Duodenal mucosa (tissue), 2 donors: ENCODE measurements around the gene CMYA5.
"Not testable (repeated sequence)": the region's sequence is repeated elsewhere in the genome, so short reads cannot be mapped to it uniquely, and the experiment has no call there.

ENCODE experiments used
- H3K27ac ChIP-seq: one replicate; pipeline ENCODE4 v1.7.0; 2013; ENCODE audit warnings: low read depth, low read length
- H3K27me3 ChIP-seq, 2 donors: one replicate each; pipeline ENCODE4 v1.7.0; 2013; ENCODE audit warnings: low read length in 2 of 2, control low read depth in 1 of 2; ENCODE audit not compliant: insufficient read depth in 2 of 2, control insufficient read depth in 1 of 2
- H3K36me3 ChIP-seq, 2 donors: one replicate each; pipeline ENCODE4 v1.7.0; 2013; ENCODE audit warnings: low read length in 2 of 2, control low read depth in 1 of 2; ENCODE audit not compliant: insufficient read depth in 2 of 2, control insufficient read depth in 1 of 2
- H3K4me1 ChIP-seq, 2 donors: one replicate each; pipeline ENCODE4 v1.7.0; 2013; ENCODE audit warnings: low read length in 2 of 2, control low read depth in 1 of 2; ENCODE audit not compliant: insufficient read depth in 2 of 2, control insufficient read depth in 1 of 2
- H3K4me3 ChIP-seq, 2 donors: one replicate each; pipeline ENCODE4 v1.7.0; 2013; ENCODE audit warnings: low read length in 2 of 2, low read depth in 1 of 2
- H3K9ac ChIP-seq, 2 donors: one replicate each; pipeline ENCODE4 v1.7.0; 2013; ENCODE audit warnings: low read length in 2 of 2, low read depth in 1 of 2
- H3K9me3 ChIP-seq, 2 donors: one replicate each; pipeline ENCODE4 v1.7.0; 2013; ENCODE audit warnings: low read length in 2 of 2, control low read depth in 1 of 2; ENCODE audit not compliant: control insufficient read depth in 1 of 2

CMYA5 gene

DNA sequence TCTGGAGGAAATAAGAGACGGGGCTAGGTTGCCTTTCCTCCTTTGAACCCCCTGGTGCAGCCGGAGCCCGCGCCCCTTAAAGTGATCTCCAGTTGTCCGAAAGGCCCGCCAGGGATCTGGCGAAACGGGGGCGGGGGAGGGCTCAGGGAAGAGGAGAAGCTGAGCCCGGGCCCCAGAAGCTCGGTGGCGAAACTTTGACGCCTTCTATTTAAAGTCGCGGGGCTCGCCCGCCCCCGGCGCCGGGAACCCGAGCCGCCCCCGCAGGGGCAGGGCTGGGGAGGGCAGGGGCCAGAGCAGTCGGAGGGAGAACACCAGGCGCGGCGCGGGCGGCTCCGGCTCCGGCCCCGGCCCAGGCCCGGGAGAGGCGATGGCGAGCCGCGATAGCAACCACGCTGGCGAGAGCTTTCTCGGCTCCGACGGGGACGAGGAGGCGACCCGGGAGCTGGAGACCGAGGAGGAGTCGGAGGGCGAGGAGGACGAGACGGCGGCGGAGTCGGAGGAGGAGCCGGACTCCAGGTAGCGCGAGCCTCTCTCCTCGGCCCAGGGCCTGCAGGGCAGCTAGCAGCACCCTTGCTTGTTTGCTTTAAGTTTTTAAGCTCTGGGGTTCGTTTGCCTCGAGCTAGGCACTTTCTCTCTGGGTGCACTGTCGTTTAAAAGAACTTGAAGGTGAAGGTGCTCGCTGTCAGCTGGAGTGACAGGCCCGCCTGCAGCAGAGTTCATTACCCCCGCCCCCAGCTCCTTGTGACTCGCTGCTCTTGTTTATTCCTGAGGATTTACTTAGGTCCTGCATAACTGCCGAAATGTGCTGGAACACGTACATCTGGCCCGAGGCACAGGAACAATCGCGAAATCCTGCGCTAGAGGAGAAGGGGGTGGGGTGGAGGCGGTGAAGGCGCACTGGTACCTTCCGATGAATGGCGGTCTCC is at the start of gene CMYA5:
CMYA5 (plus strand) TSS at position 296 of the 926 bp plus-strand sequence; CDS start at position 368, 72 bp downstream.
- H3K27me3 ChIP-seq, result no peaks in the 10 kb centered on the region
- H3K27ac ChIP-seq, result no peak within 1 kb of the TSS
- H3K9ac ChIP-seq, result peak within 1 kb of the TSS in 1 of 2 donors; percentile 1
- H3K4me1 ChIP-seq, result peaks cover 4 to 5% of the 10 kb centered on the region in 2 donors
- H3K4me3 ChIP-seq, result peak within 1 kb of the TSS; percentile 21 to 57
- H3K9me3 ChIP-seq, result no peaks in the 10 kb centered on the region
- H3K36me3 ChIP-seq, result peaks cover 4% of the 10 kb centered on the region in 2 donors

DNA sequence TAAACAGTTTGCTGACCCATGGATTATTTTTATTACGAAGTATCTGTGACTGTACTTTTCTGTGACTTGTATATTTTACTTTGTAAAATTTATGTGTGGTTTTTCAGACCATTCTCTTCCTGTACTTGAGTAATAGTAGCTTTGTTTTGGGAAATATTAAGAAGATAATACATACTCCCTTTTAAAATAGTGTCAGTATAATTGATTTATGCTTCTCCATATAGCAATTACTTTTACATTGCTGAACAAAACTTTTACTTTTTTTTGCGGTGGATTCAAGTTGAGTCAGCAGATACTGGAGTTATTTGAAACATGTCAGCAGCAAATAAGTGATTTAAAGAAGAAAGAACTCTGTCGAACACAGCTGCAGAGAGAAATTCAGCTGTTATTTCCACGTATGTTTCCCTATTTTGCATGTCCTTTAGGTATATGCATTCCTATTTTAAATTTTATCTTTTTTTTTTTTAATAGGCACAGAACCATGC is 49.0 kb upstream of the CMYA5 start:
- Histone ChIP-seq H3K36me3 (peaks cover 24 to 42% of the 10 kb centered on the region in 2 donors), H3K4me1 (no peaks in the 10 kb centered on the region), H3K9me3 (no peaks in the 10 kb centered on the region), H3K27me3 (no peaks in the 10 kb centered on the region), H3K27ac (no peak overlapping the region), H3K9ac (no peak overlapping the region), H3K4me3 (no peak overlapping the region)

DNA sequence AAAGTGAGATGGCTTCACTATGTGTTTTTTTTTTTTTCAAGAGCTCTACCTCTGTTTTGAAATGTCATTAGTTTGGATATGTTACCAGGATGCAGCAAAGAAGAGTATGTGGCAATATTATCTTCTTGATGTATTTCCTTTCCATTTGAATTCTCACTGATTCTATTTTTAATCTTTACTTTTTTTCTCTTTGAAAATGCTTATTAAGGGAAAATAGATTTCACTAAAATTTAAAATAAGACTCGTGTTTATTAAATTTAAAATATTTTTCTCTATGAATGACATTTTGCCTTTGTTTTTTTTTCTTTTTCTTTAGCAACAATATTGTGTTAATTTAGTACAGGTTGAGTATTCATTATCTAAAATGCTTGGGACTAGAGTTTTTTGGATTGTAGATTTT is 48.2 kb upstream of the CMYA5 start:
- no peaks in the 10 kb centered on the region for H3K27me3 ChIP-seq
- H3K9ac ChIP-seq, result no peak overlapping the region
- H3K27ac ChIP-seq, result no peak overlapping the region
- H3K9me3 ChIP-seq, result no peaks in the 10 kb centered on the region
- no peaks in the 10 kb centered on the region for H3K4me1 ChIP-seq
- H3K36me3 ChIP-seq, result peaks cover 32 to 47% of the 10 kb centered on the region in 2 donors
- H3K4me3 ChIP-seq, result no peak overlapping the region

DNA sequence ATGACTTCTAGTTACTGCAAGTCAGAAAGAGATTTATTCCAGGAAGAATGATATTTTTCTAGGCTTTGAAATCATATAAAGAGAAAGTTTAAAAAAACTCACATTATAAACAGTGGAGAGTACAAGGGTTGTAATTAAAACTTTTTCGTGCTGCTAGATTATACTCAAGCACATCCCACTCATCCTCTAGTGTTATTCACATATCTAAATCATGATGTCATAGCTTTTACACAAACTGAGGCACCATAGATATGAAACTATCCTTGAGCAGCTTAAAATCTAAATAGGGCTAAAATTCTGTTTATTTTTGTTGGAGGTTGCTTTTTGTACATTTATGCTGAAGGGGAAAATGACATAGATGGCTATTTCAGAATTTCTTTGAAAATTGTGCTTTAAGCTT is 47.4 kb upstream of the CMYA5 start:
- Histone ChIP-seq H3K27me3 (no peaks in the 10 kb centered on the region), H3K9me3 (no peaks in the 10 kb centered on the region), H3K4me3 (no peak overlapping the region), H3K4me1 (no peaks in the 10 kb centered on the region), H3K27ac (no peak overlapping the region), H3K9ac (no peak overlapping the region), H3K36me3 (peaks cover 32 to 52% of the 10 kb centered on the region in 2 donors)

DNA sequence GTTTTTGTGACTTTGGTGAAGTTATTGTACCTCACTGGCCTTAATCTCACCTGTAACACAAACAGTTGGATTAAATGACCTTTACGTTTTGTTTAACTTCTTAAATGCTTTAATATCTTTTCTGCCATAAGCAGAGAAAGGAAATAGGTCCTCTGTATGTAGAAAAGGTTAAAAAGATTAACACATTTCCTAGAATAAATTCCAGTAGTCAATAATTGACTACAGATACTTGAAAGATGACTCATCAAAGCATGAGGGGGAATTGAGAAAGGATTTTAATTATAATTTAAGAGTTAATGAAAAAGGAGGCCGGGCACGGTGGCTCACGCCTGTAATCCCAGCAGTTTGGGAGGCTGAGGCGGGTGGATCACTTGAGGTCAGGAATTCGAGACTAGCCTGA is 35.8 kb upstream of the CMYA5 start:
- H3K9me3 ChIP-seq, result no peaks in the 10 kb centered on the region
- H3K27me3 ChIP-seq, result no peaks in the 10 kb centered on the region
- H3K27ac ChIP-seq, result no peak overlapping the region
- H3K4me3 ChIP-seq, result no peak overlapping the region
- peaks cover 0 to 5% of the 10 kb centered on the region in 2 donors for H3K4me1 ChIP-seq
- H3K36me3 ChIP-seq, result peaks cover 7 to 30% of the 10 kb centered on the region in 2 donors
- no peak overlapping the region for H3K9ac ChIP-seq

DNA sequence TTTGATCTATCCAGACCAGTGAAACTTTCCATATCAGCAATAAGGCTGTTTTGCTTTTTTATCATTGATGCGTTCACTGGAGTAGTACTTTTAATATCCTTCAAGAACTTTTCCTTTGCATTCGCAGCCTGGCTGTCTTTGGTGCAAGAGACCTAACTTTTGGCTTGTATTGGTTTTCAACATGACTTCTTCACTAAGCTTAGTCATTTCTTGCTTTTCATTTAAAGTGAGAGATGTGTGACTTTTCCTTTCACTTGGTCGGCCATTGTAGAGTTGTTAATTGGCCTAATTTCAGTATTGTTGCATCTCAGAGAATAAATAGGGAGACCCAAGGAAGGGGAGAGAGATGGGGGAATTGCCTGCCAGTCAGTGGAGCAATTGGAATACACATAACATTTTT is 26.4 kb upstream of the CMYA5 start:
- Histone ChIP-seq H3K4me1 (no peaks in the 10 kb centered on the region), H3K27ac (no peak overlapping the region), H3K4me3 (no peak overlapping the region), H3K27me3 (no peaks in the 10 kb centered on the region), H3K9ac (no peak overlapping the region), H3K9me3 (peaks cover 0 to 9% of the 10 kb centered on the region in 2 donors), H3K36me3 (peaks cover 11 to 41% of the 10 kb centered on the region in 2 donors)

DNA sequence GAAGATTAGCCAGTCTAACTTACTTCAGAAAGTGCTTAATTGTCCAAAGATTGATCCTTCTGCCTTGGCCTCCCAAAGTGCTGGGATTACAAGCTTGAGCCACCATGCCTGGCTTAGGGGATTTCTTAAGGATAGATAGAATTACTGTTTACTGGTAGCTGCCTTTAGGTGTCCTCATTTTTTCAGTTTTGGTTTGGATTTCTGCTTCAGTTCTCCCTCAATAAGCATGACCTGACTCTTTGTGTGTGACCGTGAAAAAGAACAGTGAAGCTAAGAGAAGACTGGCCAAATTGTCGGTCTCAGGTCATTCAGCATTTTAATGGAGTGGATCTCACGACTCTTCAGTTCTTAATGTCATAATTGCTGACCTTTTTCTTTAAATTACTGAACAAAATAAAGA is 22.9 kb upstream of the CMYA5 start:
- Histone ChIP-seq H3K4me1 (no peaks in the 10 kb centered on the region), H3K4me3 (no peak overlapping the region), H3K27ac (no peak overlapping the region), H3K27me3 (no peaks in the 10 kb centered on the region), H3K36me3 (peaks cover 4 to 27% of the 10 kb centered on the region in 2 donors), H3K9ac (no peak overlapping the region), H3K9me3 (peaks cover 0 to 9% of the 10 kb centered on the region in 2 donors)

DNA sequence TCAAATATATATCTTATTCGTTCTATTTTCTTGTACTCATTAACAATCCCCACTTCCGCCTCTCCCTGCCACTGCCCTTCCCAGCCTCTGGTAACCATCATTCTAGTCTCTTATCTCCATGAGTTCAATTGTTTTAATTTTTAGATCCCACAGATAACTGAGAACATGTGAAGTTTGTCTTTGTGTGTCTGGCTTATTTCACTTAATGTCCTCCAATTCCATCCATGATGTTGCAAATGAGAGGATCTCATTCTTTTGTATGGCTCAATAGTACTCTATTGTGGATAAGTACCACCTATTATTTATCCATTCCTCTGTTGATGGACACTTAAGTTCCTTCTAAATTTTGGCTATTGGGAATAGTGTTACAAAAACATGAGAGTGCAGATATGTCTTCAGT is 17.2 kb upstream of the CMYA5 start:
- no peaks in the 10 kb centered on the region for H3K27me3 ChIP-seq
- no peak overlapping the region for H3K4me3 ChIP-seq
- no peaks in the 10 kb centered on the region for H3K4me1 ChIP-seq
- no peaks in the 10 kb centered on the region for H3K9me3 ChIP-seq
- no peak overlapping the region for H3K9ac ChIP-seq
- no peak overlapping the region for H3K27ac ChIP-seq
- peaks cover 4 to 22% of the 10 kb centered on the region in 2 donors for H3K36me3 ChIP-seq

DNA sequence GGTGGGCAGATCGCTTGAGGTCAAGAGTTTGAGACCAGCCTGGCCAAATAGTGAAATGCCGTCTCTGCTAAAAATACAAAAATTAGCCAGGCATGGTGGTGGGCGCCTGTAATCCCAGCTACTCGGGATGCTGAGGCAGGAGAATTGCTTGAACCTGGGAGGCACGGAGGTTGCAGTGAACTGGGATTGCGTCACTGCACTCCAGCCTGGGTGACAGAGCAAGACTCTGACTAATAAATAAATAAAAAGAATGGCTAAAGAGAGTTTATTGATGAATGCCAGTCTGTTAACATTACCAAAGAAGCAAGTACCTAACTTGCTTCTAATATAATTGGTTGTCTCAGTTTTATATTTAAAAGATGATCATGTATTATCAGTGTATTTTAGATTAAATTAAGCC is 13.3 kb upstream of the CMYA5 start:
- H3K9ac ChIP-seq, H3K9me3 ChIP-seq, H3K4me3 ChIP-seq, H3K27ac ChIP-seq, H3K4me1 ChIP-seq, H3K27me3 ChIP-seq: not testable (repeated sequence)
- H3K36me3 ChIP-seq, result peaks cover 3 to 23% of the 10 kb centered on the region in 2 donors

DNA sequence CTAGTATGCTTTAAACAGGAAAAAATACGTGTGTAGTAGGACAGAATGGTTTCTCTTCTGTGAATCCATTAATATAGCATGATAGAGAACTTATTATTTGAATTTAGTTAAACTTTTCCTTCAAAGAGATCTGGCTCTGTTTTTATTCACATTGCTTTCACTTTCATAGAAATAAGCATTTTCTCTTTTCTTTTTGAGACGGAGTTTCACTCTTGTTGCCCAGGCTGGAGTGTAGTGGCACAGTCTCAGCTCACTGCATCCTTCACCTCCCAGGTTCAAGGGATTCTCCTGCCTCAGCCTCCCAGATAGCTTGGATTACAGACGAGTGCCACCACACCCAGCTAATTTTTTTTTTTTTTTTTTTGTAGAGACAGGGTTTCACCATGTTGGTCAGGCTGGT is 7.5 kb upstream of the CMYA5 start:
- H3K9me3 ChIP-seq, result not testable (repeated sequence)
- peaks cover 8 to 37% of the 10 kb centered on the region in 2 donors for H3K36me3 ChIP-seq

More for the DNA sequence above, 7.5 kb upstream of the CMYA5 start:
- H3K4me1 ChIP-seq, H3K27me3 ChIP-seq, H3K4me3 ChIP-seq, H3K27ac ChIP-seq, H3K9ac ChIP-seq: not testable (repeated sequence)
